Activated CD4-positive, alpha-beta memory T cell treated with anti-CD3 and anti-CD28 coated beads for 36 hours (primary cell): ENCODE results near the gene KRTAP10-5. TPM values are rescaled to one million over a fixed set of nuclear protein-coding genes. Genes with fewer than 3 reads are reported as not detected.

Experiments used
- CTCF ChIA-PET: fragments of 350-600 bp; sonication (Branson Sonifier 250); formaldehyde crosslinking; loops from one replicate; lab custom pipeline; 2021; ENCODE audit warnings: antibody characterized with exemption, inconsistent platforms; lab: Charles Lee
- POLR2A ChIA-PET: fragments of 350-600 bp; sonication (Branson Sonifier 250); formaldehyde crosslinking; loops from one replicate; lab custom pipeline; 2021; ENCODE audit warnings: antibody characterized with exemption; lab: Charles Lee
- DNase-seq: peaks from one replicate; pipeline ENCODE4 v3.0.0-alpha.2; 2020
- H3K27ac Mint-ChIP-seq: one replicate; pipeline ENCODE4 v1.8.0; 2021; ENCODE audit warnings: mixed read lengths
- H3K27me3 Mint-ChIP-seq: one replicate; pipeline ENCODE4 v1.8.0; 2021; ENCODE audit warnings: mixed read lengths
- H3K36me3 Mint-ChIP-seq: one replicate; pipeline ENCODE4 v1.8.0; 2021; ENCODE audit warnings: mixed read lengths
- H3K4me1 Mint-ChIP-seq: one replicate; pipeline ENCODE4 v1.8.0; 2021; ENCODE audit warnings: low read depth, mixed read lengths
- H3K4me3 Mint-ChIP-seq: one replicate; pipeline ENCODE4 v1.8.0; 2021; ENCODE audit warnings: mild to moderate bottlenecking, mixed read lengths
- H3K9me3 Mint-ChIP-seq: one replicate; pipeline ENCODE4 v1.8.0; 2021; ENCODE audit warnings: mixed read lengths
- intact Hi-C: fragments of 100-400 bp; cut with micrococcal nuclease; formaldehyde crosslinking; loops from one replicate; pipeline ENCODE4 v1.15.1; 2023
- total RNA-seq, 2 experiments: library from RNA; stranded (reverse); gene quantifications; one replicate each; pipeline ENCODE4 v1.2.3, GENCODE V29; 2021

KRTAP10-5 gene
- total RNA-seq, 2 experiments from 2014 or later, result not detected

GRCh38 chr21:44533121-44533890 is 47.1 kb downstream of the KRTAP10-5 start:
- no peaks in the 10 kb centered on the region for H3K9me3 Mint-ChIP-seq
- DNase-seq, result no peak

GRCh38 chr21:44532712-44533111 is 47.7 kb downstream of the KRTAP10-5 start:
- Mint-ChIP-seq H3K4me3 (no peak overlapping the region), H3K27ac (no peak overlapping the region), H3K36me3 (no peaks in the 10 kb centered on the region), H3K27me3 (no peaks in the 10 kb centered on the region), H3K4me1 (no peaks in the 10 kb centered on the region), H3K9me3 (no peaks in the 10 kb centered on the region)
- ChIA-PET POLR2A (no interaction called here), CTCF (interaction anchor here (0.6 kb wide), 1 partner anchor 59 kb away, joined by 3 read pairs; no protein-coding TSS in a partner anchor)
- DNase-seq, result no peak
- intact Hi-C loops, result no loop called here

More at GRCh38 chr21:44533121-44533890, 47.1 kb downstream of the KRTAP10-5 start:
- intact Hi-C loops, result no loop called here
- no peak overlapping the region for H3K4me3 Mint-ChIP-seq
- no peaks in the 10 kb centered on the region for H3K4me1 Mint-ChIP-seq
- ChIA-PET CTCF (interaction anchor here (0.6 kb wide), 1 partner anchor 60 kb away, joined by 3 read pairs; no protein-coding TSS in a partner anchor), POLR2A (no interaction called here)
- no peaks in the 10 kb centered on the region for H3K36me3 Mint-ChIP-seq
- no peak overlapping the region for H3K27ac Mint-ChIP-seq
- no peaks in the 10 kb centered on the region for H3K27me3 Mint-ChIP-seq

GRCh38 chr21:44531606-44532564 is 48.5 kb downstream of the KRTAP10-5 start:
- Mint-ChIP-seq H3K9me3 (no peaks in the 10 kb centered on the region), H3K36me3 (no peaks in the 10 kb centered on the region), H3K27me3 (no peaks in the 10 kb centered on the region), H3K27ac (no peak overlapping the region), H3K4me3 (no peak overlapping the region), H3K4me1 (no peaks in the 10 kb centered on the region)
- intact Hi-C loops, result no loop called here
- CTCF ChIA-PET, result interaction anchor here (0.6 kb wide), 1 partner anchor 58 kb away, joined by 3 read pairs; no protein-coding TSS in a partner anchor
- no peak for DNase-seq
- POLR2A ChIA-PET, result no interaction called here

DNA sequence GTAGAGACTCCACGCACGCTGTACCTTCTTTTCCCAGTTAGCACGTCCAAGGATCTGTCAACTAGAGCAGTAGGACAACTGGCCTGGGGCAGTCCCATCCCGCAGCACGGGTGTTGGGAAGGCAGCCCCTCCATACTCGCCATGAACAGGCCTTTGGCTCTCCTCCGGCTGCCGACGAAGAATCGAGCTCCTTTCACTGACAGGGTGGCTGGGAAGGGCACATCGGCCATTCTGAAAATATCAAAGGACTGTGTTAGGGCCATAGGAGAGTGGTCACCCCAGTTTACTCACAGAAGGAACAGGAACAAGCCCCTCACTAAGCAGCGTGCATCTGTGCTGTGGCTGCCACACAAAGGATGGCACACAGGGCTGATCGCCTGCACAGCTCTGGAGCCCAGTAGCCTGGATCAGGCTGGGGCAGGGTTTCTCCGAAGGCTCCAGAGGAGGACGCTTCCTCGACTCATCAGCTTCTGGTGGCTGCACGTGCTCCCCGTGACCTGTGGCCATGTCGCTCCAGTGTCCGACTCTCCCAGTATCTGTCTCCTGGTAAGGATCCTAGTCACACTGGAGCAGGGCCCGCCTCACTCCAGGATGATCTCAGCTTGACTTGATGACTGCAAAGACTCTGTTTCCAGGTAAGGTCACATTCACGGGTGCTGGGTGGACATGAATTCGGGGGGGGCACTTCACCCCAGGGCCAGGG is 49.4 kb downstream of the KRTAP10-5 start:
- H3K4me1 Mint-ChIP-seq, result no peaks in the 10 kb centered on the region
- no peaks in the 10 kb centered on the region for H3K27me3 Mint-ChIP-seq
- H3K4me3 Mint-ChIP-seq, result no peak overlapping the region
- no peak for DNase-seq
- no peaks in the 10 kb centered on the region for H3K36me3 Mint-ChIP-seq
- POLR2A ChIA-PET, result no interaction called here
- intact Hi-C loops, result no loop called here
- CTCF ChIA-PET, result no interaction called here
- no peaks in the 10 kb centered on the region for H3K9me3 Mint-ChIP-seq
- no peak overlapping the region for H3K27ac Mint-ChIP-seq

DNA sequence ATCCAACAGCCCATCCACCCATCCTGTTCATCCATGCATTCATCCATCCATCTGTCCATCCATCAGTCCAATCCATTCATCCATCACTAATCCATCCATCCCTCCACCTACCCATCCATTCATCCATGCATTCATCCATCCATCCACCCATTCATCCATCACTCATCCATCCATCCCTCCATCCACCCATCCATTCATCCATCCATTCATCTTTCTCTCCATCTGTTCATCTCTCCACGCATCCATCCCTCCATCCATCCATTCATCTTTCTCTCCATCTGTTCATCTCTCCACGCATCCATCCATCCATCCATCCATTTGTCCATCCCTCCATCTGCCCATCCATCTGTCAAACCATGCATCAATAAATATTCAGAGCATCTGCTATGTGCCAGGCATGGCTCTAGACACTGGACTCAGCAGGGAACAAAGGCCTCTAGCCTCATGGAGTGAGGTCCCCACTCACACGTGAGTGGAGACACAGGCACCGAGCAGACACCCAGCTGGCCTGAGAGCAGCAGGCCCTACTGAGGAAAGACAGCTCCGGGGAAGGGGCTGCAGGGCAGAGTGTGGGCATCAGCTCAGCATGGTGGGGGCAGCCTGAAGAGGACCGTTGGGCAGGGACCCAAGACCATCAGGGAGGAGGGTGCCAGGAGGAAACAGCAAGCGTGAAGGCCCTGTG is 50.0 kb downstream of the KRTAP10-5 start:
- H3K4me1 Mint-ChIP-seq, result no peaks in the 10 kb centered on the region
- H3K4me3 Mint-ChIP-seq, result no peak overlapping the region
- CTCF ChIA-PET, result no interaction called here
- no peak for DNase-seq
- H3K36me3 Mint-ChIP-seq, result no peaks in the 10 kb centered on the region
- H3K9me3 Mint-ChIP-seq, result no peaks in the 10 kb centered on the region
- no peaks in the 10 kb centered on the region for H3K27me3 Mint-ChIP-seq
- no peak overlapping the region for H3K27ac Mint-ChIP-seq
- POLR2A ChIA-PET, result no interaction called here
- intact Hi-C loops, result no loop called here

- Mint-ChIP-seq H3K4me3 (no peak overlapping the region), H3K27ac (no peak overlapping the region), H3K27me3 (no peaks in the 10 kb centered on the region), H3K9me3 (no peaks in the 10 kb centered on the region), H3K4me1 (no peaks in the 10 kb centered on the region), H3K36me3 (no peaks in the 10 kb centered on the region)
- intact Hi-C loops, result no loop called here
- ChIA-PET POLR2A (no interaction called here), CTCF (no interaction called here)
- DNase-seq, result no peak
Observed at GRCh38 chr21:44529503-44530125, 50.8 kb downstream of the KRTAP10-5 start.

Other genes with a start within 250 kb of the KRTAP10-5 start
- 10 to 100 TPM; 11.1 to 11.7 TPM for gene CFAP410, start 241.2 kb downstream of the KRTAP10-5 start, total RNA-seq
- gene TRPM2, start 227.0 kb downstream of the KRTAP10-5 start, total RNA-seq, result 1 to 10 TPM; 1.6 to 1.9 TPM
- gene LRRC3, start 125.1 kb downstream of the KRTAP10-5 start, total RNA-seq, result 1 to 10 TPM; 2.6 to 2.8 TPM
- gene KRTAP10-1, start 40.4 kb downstream of the KRTAP10-5 start, total RNA-seq, result not detected
- not detected for gene KRTAP10-2, start 29.1 kb downstream of the KRTAP10-5 start, total RNA-seq
- gene KRTAP10-3, start 21.8 kb downstream of the KRTAP10-5 start, total RNA-seq, result not detected
- not detected for gene KRTAP10-4, start 6.9 kb downstream of the KRTAP10-5 start, total RNA-seq
- gene KRTAP10-6, start 11.9 kb upstream of the KRTAP10-5 start, total RNA-seq, result not detected
- not detected for gene KRTAP10-7, start 20.0 kb upstream of the KRTAP10-5 start, total RNA-seq
- not detected for gene KRTAP10-8, start 31.5 kb upstream of the KRTAP10-5 start, total RNA-seq
- not detected for gene KRTAP10-9, start 46.5 kb upstream of the KRTAP10-5 start, total RNA-seq
- not detected for gene KRTAP10-10, start 56.8 kb upstream of the KRTAP10-5 start, total RNA-seq
- gene KRTAP10-11, start 65.8 kb upstream of the KRTAP10-5 start, total RNA-seq, result not detected
- gene KRTAP12-4, start 74.1 kb upstream of the KRTAP10-5 start, total RNA-seq, result not detected
- not detected for gene KRTAP12-3, start 77.3 kb upstream of the KRTAP10-5 start, total RNA-seq
- not detected for gene KRTAP12-2, start 86.3 kb upstream of the KRTAP10-5 start, total RNA-seq
- not detected for gene KRTAP12-1, start 101.6 kb upstream of the KRTAP10-5 start, total RNA-seq
- not detected for gene KRTAP10-12, start 116.6 kb upstream of the KRTAP10-5 start, total RNA-seq
- not detected for gene TSPEAR, start 131.0 kb upstream of the KRTAP10-5 start, total RNA-seq
- 10 to 100 TPM; 87.6 to 96.0 TPM for gene UBE2G2, start 221.2 kb upstream of the KRTAP10-5 start, total RNA-seq
- 10 to 100 TPM; 77.2 to 77.6 TPM for gene SUMO3, start 237.5 kb upstream of the KRTAP10-5 start, total RNA-seq